GM18517 (cell line): ENCODE results near the gene SUGP1.
"Not testable (repeated sequence)": the region's sequence is repeated elsewhere in the genome, so short reads cannot be mapped to it uniquely, and the experiment has no call there.

Source experiments
- ATAC-seq: cut with Tn5 transposase; IDR thresholded peaks from one replicate; pipeline ENCODE4 v1.9.1; 2021; ENCODE audit warnings: mild to moderate bottlenecking, moderate library complexity; ENCODE audit not compliant: unreplicated experiment

The SUGP1 gene

DNA sequence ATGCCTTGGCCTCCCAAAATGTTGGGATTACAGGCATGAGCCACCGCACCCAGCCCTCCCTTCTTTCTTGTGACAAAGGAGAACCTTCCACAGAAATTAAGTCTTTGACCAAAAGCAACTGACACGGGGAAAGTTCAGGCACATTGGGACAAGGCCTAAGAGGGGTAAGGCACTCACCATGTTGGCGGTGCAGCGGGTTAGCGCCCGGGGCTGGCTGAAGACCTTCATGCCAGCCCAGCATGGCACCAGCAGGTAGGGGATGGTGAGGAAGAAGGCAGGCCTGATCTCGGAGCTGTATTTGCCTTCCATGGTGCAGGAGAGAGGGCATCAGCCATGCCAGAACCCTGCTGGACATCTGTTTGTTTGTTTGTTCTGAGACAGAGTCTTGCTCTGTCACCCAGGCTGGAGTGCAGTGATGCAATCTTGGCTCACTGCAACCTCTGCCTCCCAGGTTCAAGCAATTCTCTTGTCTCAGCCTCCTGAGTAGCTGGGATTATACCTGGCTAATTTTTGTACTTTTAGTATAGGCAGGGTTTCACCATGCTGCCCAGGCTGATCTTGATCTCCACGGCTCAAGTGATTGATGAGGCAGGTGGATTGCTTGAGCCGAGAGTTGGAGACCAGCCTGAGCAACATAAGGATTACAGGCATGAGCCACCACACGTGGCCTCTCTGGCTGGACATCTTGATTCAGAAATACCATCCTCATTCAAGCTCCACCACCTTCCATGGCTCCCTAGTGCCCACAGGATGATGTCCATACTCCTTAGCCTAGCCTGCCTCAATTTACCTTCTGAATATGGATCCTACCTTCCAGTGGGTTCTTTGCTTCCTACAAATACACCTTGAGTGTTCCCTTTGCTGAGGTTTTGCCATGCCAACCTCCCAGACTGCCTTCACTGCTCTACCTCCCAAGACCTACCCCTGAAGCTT is 51.6 kb downstream of the SUGP1 start:
- no peak for ATAC-seq

DNA sequence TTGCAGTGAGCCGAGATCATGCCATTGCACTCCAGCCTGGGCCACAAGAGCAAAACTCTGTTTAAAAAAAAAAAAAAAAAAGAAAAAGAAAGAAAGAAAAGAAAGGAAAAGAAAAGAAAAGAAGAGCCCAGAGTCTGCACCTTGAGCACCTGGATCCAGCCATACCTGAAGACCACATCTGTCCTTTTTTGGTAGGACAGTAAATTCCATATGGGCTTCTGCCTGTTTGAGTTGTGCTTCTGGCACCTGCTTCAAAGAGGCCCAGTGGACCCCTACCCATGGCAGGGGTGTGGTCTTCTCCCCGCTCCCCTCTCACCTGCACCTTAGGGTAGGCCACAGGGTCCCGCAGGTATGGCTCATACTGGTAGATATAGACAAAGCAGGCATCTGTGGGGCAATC is 53.0 kb downstream of the SUGP1 start:
- no peak for ATAC-seq

DNA sequence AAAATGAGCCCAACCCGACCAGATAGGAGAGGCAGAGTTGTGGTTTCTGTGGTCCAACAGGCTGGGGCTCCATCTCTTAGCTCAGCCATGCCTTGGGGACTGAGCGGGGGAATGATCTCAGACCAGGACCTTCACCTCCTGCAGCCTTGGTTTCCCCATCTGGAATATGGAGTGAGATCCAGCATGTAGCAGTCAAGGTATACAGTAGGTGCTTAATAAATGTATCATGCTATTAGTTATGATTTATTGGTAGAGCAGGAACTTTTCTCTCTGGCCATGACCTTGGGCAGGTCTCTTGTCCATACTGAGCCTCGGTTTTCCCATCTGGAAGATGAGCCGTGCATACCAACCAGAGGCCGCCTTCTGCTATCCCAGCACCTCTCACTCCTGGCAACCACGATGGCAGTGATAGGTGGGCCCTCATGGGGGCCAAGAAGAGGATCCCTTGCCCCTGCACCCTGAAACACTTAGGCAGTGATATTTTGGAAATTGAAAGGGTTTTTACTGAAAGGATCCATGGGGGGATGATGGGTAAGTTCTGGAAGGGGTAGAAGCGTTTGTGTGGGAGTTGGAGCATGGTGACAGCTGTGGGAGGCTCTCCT is 56.3 kb downstream of the SUGP1 start:
- no peak for ATAC-seq

GRCh38 chr19:19262190-19263057 is 57.9 kb downstream of the SUGP1 start:
- ATAC-seq, result no peak

DNA sequence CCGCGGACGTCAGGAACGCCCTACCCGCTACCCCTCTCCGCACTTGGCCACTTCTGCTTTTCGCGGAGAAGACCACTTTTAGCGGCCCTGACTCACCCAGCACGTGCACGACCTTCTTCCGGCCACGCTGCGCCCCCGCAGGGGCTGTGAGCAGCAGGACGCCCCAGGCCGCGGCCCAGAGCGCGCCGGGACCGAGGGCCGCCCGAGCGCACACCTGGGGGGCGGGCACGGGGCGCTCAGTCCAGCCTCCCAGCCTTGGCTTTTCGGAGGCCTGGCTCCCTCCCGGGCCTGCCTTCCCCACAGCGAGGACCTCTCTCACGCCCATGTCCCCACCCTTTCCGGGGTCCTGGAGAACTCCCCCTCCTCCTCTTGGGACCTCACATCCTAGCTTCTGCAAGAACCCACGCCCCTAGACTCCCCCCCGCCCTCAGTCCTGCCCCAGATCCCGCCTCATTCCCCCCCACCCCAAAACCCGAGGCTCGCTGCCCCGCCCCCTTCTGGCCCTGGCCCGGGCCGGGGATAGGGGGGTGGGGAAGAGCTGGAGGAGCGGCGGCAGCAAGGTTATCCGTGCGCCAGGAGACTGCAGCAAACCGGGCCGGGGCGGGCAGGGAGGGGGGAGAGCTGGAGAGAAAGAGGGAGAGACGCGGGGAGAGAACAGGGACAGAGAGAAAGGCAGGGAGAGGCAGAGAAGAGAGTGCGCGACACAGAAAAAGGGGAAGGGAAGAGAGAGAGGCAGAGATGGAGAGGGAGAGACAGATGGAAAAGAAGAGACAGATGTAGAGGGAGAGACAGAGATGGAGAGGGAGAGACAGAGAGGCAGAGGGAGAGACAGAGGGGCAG is 58.7 kb downstream of the SUGP1 start:
- ATAC-seq, result no peak

DNA sequence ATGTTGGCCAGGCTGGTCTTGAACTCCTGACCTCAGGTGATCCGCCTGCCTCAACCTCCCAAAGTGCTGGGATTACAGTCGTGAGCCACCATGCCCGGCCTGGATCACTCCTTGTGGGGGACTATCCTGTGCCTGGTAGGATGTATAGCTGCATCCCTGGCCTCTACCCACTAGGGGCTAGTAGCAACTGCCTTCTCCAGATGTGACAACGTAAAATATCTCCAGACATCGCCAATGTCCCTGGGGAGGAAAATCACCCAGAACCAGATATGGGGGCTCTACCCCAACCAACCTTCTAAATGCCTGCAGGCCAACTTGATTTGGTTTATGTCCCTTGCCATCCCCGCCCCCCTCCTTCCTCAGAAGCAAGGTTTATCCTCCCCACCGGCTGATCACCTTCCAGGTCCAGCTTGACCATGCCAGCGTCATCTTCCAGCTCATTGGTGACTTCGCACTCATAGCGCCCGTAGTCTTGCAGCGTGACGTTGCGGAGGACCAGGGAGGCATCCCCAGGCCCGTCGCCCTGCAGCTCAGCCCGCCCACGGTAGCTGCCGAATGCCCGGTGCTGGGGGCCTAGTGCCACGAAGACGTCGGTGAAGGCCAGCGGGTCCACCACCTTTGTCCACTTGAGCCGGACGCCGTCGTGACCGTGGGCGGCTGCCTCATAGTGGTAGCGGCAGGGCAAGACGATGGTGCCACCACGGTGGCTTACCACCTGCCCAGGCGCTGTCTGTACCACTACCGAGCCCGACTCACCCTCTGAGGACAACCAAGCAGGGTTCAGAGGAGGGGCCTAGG is 59.7 kb downstream of the SUGP1 start:
- no peak for ATAC-seq

DNA sequence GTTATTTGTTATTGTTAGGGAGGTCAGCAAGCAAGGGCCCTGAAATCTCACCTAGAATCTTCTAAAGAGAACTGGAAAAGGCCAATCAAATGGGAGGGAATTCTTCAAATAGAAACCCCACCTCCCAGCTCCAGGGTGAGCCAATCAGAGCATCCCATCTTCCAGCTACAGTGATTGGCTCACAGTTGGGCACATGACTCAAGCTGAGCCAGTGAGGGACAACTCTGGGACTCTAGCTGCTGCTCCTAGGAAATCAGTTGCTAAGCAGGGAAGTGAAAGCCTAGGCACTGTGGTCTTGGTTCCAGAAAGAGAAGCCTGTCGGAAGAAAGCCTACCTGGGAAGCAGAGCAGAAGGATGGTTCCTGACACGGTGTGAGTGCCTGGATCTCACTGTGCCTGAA is 60.6 kb downstream of the SUGP1 start:
- ATAC-seq, result no peak

GRCh38 chr19:19258589-19259338 is 61.5 kb downstream of the SUGP1 start:
- ATAC-seq, result no peak

- no peak for ATAC-seq
Observed at GRCh38 chr19:19257836-19258588, 62.3 kb downstream of the SUGP1 start.

DNA sequence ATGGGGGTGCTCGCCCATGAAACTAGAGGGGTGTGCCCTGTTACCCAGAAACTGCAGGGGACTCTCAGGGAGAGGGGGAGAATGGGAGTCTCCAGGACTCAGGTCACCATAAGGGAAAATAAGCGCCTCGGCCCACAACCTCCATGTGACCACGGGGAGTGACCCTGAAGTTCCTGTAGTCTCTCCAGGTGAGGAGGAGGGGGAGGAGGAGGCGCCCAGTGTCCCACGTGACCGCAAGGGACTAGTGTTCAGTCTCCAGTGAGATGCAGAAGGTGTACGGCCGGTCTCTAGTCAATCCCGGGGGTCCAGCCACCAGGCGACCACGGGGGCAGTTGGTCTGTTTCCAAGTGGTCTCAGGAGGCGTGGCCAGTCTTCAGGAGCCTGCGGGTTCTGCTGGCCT is 63.2 kb downstream of the SUGP1 start:
- no peak for ATAC-seq

DNA sequence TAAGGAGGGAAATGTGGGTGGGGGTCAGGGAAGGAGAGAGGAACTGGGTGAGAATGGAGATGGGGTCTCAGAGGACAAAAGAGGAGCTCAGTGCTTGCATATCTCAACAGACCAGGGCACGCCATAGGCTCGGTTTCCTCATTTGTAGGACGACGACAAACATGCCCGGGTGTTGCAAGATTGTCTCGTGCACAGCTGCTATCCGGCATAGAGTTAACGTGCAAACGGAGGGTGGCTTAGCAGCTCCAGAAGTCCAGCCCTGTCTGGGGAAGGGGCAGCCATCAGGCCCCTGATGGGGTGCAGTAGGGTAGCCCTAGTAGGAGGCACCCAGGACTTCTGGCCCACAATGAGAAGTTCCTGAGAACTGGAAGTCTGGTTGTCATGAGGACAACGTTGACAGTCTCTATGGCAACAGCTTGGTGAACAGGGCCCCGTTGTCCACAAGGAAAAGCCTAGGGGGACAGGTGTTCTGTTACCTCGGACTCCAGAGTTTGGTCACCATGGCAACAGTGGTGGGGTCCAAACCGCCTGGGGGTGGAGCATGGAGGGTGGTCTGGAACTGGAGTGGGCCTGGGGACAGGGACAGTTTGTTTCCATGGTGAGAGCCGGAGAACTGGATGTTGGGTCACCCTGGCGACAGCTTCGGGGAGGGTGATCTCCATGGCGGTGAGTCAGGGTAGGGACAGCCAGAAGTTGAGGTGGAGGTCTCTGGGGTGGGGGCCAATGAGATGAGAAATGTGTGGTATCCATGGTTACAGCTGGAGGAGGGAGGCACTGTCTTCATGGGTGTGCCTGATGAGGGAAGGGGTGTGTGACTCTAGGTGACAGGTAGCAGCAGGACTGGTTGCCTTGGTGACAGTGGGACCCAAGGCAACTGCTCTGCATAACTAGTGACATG is 64.0 kb downstream of the SUGP1 start:
- ATAC-seq, result no peak

DNA sequence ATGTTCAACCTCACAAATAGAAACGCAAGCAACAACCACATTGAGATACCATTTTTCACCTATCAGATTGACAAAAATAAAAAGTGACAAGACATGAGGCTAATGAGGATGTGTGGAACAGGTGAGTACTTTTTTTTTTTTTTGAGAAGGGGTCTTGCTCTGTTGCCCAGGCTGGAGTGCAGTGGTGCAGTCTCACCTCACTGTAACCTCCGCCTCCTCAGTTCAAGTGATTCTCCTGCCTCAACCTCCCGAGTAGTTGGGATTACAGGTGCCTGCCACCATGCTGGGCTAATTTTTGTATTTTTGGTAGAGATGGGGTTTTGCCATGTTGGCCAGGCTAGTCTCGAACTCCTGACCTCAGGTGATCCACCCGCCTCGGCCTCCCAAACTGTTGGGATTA is 66.9 kb downstream of the SUGP1 start:
- not testable (repeated sequence) for ATAC-seq

DNA sequence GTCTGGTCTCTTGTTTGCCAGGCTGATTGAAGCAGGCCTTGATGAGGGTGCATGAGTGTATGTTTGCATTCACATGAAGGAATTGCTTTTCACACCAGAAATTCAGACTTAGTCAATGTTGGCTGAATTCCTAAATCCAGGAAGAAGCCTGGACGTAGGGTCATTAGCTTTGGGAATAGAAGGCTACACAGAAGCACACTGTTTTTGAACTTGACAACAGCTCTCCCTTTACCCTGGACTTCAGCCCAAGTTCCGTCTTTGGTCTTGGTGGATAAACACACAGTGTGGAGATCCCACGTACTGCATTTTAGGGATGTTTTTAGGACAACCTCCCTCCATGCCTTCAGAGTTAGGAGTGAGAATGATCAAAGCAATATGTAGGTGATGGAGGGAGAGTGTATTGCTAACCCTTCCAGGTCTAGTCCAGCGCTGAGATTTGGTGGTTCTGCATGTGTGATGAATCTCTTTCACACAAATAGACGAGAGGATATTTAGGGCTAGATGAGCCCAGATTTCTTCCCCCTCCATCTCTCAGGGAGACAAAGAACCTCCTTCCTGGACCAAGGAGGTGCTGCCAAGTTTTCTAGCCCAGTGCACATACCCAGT is 70.0 kb downstream of the SUGP1 start:
- no peak for ATAC-seq

GRCh38 chr19:19240476-19240875 is 79.8 kb downstream of the SUGP1 start:
- no peak for ATAC-seq

- ATAC-seq, result no peak
Observed at GRCh38 chr19:19239675-19240074, 80.6 kb downstream of the SUGP1 start.

DNA sequence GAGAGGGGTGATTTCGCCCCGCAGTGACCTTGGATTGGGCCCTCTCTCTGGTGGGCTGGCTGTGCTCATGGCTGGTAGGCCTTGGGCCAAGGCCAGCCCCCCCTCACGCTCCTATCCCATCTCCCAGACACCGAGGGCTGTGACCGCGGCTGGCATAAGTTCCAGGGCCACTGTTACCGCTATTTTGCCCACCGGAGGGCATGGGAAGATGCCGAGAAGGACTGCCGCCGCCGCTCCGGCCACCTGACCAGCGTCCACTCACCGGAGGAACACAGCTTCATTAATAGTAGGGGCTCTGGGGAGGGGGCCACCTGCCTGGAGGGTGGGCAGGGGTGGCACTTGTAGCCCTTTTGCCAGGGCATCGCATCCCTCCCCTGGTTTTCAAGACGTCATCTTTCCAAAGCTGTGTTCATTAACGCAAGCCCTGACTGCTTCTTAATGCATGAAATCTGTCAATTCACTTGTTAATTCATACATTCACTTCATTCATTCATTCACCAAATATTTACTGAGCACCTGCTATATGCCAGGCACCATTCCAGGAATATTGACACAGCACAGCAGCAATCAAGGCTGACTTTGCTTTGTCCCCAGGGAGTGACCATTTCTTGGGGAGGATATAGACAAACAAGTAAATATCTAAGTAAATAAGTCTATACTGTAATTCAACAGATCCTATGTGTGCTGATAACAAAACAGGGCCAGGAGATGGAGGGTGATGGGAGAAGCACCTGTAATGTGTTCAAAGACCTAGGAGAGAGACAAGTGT is 82.0 kb downstream of the SUGP1 start:
- ATAC-seq, result no peak
